LNCAP (cell line): Measurements from ENCODE around the gene GAPDH.

Experiments used
- TF ChIP-seq, protein P1 (sequence below): fragments of 450-650 bp; IDR thresholded peaks from 2 replicates; pipeline ENCODE4 v1.5.1; 2017; ENCODE audit warnings: mild to moderate bottlenecking

Gene GAPDH

GRCh38 chr12:6555018-6555691, 20.8 kb downstream of the GAPDH start:
- TF ChIP-seq, protein P1, sequence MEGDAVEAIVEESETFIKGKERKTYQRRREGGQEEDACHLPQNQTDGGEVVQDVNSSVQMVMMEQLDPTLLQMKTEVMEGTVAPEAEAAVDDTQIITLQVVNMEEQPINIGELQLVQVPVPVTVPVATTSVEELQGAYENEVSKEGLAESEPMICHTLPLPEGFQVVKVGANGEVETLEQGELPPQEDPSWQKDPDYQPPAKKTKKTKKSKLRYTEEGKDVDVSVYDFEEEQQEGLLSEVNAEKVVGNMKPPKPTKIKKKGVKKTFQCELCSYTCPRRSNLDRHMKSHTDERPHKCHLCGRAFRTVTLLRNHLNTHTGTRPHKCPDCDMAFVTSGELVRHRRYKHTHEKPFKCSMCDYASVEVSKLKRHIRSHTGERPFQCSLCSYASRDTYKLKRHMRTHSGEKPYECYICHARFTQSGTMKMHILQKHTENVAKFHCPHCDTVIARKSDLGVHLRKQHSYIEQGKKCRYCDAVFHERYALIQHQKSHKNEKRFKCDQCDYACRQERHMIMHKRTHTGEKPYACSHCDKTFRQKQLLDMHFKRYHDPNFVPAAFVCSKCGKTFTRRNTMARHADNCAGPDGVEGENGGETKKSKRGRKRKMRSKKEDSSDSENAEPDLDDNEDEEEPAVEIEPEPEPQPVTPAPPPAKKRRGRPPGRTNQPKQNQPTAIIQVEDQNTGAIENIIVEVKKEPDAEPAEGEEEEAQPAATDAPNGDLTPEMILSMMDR, result no peak

GRCh38 chr12:6556857-6557256, 22.5 kb downstream of the GAPDH start:
- TF ChIP-seq, protein P1, result no peak

- TF ChIP-seq, protein P1, result peak; percentile 68
Observed at GRCh38 chr12:6558014-6558760, 23.9 kb downstream of the GAPDH start.

DNA sequence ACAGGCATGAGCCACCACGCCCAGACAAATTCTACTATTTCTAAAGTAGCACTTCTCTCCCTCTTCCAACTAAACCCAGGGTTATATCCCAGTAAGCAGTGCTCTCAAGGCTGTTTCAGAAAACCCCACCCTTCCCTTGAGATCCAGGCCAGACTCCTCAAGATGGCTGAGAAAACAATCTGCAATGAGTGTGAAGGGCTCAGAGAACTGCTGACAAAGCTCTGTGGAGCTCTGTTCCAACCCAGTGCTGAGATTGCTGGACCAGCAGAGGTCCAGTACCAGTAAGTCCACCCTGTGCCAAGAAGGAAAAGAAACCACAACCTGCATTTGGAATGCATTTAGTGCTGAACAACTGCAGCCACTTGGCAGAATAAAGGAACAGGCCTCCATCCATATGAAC, 25.2 kb downstream of the GAPDH start:
- TF ChIP-seq, protein P1, result no peak

- TF ChIP-seq, protein P1, result no peak
Observed at GRCh38 chr12:6560501-6561205, 26.3 kb downstream of the GAPDH start.

- TF ChIP-seq, protein P1, result no peak
Observed at GRCh38 chr12:6562881-6563280, 28.6 kb downstream of the GAPDH start.

DNA sequence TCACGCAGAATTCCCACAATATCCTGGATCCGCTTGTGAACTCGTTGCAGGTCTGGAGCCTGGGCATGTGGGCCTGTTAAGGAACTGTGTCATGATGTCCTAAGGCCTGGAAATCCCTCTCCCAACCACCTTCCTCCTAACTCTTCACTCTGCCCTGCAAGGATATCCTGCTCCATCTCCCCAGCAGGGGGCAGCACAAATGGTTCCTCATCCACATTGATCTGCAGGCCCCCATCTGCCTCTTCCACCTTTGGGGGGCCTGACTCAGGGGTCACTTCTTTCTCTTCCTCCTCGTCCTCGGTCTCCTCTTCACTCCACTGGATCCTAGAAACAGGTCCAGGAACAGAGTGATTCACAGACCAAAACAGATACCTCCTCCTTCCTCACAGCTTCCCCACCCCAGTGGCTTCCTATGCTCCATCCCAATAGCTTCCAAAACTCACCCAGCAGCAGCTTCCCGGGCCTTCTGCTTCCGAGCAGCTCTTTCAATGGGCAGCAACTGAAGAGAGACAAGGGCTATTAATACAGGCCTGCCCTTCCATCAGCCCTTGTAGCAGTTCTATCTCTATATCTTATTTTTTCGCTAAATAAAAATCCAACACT, 29.2 kb downstream of the GAPDH start:
- TF ChIP-seq, protein P1, result peak; percentile 96
